Measurements from ENCODE around the gene ZNF2.

- TF ChIP-seq POLR2A (IDR thresholded peaks at IDR 0.05; ENCODE audit: low read length) (no peak), GATA1 (IDR thresholded peaks at IDR 0.05; ENCODE audit: low read depth, low read length) (no peak)
These were observed 40.5 kb downstream of the ZNF2 start for GRCh38 chr2:95206096-95206495.

Data from erythroblast (primary cell).